ENCODE data around the gene CD38. TPM values are rescaled to one million over a fixed set of nuclear protein-coding genes. Genes with fewer than 3 reads are reported as not detected.

Gene CD38
- total RNA-seq, 2 donors from 2014 or later, result 0.78 to 2.6 TPM

DNA sequence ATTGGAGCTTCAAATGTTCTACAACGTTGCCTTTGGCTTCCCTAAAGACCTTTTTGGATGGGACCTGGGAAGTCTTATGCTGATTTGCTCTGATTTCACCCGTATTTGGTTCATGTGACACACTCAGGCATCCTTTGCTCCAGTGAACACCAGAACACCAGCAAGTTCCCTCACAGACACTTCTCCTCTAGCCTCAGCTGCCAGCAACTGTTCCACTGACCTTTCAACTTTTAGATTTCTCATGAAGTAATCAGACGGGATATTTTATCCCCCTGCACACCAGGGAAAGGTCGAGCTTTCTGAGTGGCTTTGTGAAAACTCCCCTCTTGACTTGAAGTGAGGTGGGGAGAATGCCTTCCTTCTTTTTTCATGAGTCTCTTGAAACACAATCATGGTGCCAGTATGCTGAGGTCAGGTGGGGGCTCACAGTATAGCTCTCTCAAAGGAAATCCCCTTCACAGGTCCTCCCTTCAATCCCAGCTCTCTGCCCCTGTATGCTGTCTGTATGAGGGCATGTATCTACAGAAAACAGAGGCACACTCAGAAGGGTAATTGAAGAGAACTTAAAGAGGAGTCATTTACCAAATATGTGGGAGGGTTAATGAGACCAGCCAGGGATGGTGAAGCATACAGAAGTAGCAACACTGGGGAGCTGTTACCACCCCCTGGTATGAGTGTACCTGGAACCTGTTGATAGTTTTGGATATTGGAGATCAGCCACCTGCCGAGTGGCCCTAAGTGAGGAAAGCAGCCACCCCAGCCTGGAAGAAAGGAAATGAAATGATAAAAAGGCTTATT lies 97.7 kb downstream of the CD38 start:
- Histone ChIP-seq H3K4me3 (no peak overlapping the region), H3K27me3 (no peaks in the 10 kb centered on the region), H3K9me3 (no peaks in the 10 kb centered on the region), H3K36me3 (replicated peaks in 1 of 2; ENCODE audit: insufficient read depth in 1 of 2, low read depth in 2 of 2) (no peaks in the 10 kb centered on the region), H3K27ac (no peak overlapping the region), H3K4me1 (no peaks in the 10 kb centered on the region)
- no peak for ATAC-seq
- intact Hi-C loops (cut with DNase I), result no loop called here
- WGBS, 2 donors, result 55 to 63% methylated on average over 5 of the region's 5 CpGs
- TF ChIP-seq, protein P1, sequence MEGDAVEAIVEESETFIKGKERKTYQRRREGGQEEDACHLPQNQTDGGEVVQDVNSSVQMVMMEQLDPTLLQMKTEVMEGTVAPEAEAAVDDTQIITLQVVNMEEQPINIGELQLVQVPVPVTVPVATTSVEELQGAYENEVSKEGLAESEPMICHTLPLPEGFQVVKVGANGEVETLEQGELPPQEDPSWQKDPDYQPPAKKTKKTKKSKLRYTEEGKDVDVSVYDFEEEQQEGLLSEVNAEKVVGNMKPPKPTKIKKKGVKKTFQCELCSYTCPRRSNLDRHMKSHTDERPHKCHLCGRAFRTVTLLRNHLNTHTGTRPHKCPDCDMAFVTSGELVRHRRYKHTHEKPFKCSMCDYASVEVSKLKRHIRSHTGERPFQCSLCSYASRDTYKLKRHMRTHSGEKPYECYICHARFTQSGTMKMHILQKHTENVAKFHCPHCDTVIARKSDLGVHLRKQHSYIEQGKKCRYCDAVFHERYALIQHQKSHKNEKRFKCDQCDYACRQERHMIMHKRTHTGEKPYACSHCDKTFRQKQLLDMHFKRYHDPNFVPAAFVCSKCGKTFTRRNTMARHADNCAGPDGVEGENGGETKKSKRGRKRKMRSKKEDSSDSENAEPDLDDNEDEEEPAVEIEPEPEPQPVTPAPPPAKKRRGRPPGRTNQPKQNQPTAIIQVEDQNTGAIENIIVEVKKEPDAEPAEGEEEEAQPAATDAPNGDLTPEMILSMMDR (IDR thresholded peaks at IDR 0.05), result no peak
- no peak for TF ChIP-seq POLR2A (IDR thresholded peaks at IDR 0.05)
- DNase-seq, result no peak

DNA sequence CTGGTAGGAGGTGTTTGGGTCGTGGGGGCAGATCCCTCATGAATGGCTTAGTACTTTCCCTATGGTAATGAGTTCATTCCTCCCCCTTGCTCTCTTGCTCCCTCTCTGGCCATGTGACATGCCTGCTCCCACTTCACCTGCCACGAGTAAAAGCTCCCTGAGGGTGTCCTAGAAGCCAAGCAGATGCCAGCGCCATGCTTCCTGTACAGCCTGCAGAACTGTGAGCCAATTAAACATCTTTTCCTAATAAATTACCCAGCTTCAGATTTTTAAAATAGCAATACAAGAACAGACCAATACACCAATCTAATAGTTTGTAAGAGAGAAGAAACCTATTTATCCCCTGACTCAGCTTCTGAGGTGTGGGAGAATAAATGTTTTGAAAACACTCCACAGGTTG lies 99.9 kb downstream of the CD38 start:
- Histone ChIP-seq H3K4me1 (no peaks in the 10 kb centered on the region), H3K27ac (no peak overlapping the region), H3K4me3 (no peak overlapping the region), H3K9me3 (no peaks in the 10 kb centered on the region), H3K27me3 (no peaks in the 10 kb centered on the region), H3K36me3 (replicated peaks in 1 of 2; ENCODE audit: insufficient read depth in 1 of 2, low read depth in 2 of 2) (no peaks in the 10 kb centered on the region)
- intact Hi-C loops (cut with DNase I), result no loop called here
- ATAC-seq (no peak), DNase-seq (no peak)
- no peak for TF ChIP-seq POLR2A (IDR thresholded peaks at IDR 0.05)
- TF ChIP-seq, protein P1 (IDR thresholded peaks at IDR 0.05), result no peak
- 83 to 84% methylated on average over 3 of the region's 3 CpGs for WGBS, 2 donors

DNA sequence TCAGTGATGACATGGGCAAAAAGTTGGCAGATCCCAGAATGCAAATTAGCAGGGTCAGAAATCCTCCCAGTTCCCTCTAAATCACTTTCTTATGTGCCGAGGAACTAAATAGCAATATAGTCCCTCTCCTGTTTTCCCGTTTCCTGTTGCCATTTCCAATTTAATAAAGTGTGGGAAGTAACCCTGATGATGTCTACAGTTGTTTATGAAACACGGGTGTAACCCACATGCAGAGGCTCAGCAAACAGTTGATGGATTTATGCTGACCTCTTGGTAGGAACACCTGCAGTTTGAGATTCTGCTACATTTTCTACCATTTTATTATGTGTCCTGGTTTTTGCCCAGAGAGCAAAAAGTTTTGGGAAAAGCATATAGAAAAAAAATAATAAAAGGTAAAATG lies 103.7 kb downstream of the CD38 start:
- intact Hi-C loops (cut with DNase I), result loop anchor here (10.0 kb wide), 1 partner anchor 383 kb away; no protein-coding TSS in a partner anchor
- DNase-seq, result no peak
- H3K36me3 ChIP-seq (replicated peaks in 1 of 2; ENCODE audit: insufficient read depth in 1 of 2, low read depth in 2 of 2), result no peaks in the 10 kb centered on the region
- ATAC-seq, result no peak
- no peak overlapping the region for H3K27ac ChIP-seq
- 38 to 41% methylated on average over 3 of the region's 3 CpGs for WGBS, 2 donors
- H3K9me3 ChIP-seq, result no peaks in the 10 kb centered on the region
- no peak overlapping the region for H3K4me3 ChIP-seq
- no peaks in the 10 kb centered on the region for H3K27me3 ChIP-seq
- TF ChIP-seq, protein P1 (IDR thresholded peaks at IDR 0.05), result no peak
- no peak for TF ChIP-seq POLR2A (IDR thresholded peaks at IDR 0.05)
- no peaks in the 10 kb centered on the region for H3K4me1 ChIP-seq

DNA sequence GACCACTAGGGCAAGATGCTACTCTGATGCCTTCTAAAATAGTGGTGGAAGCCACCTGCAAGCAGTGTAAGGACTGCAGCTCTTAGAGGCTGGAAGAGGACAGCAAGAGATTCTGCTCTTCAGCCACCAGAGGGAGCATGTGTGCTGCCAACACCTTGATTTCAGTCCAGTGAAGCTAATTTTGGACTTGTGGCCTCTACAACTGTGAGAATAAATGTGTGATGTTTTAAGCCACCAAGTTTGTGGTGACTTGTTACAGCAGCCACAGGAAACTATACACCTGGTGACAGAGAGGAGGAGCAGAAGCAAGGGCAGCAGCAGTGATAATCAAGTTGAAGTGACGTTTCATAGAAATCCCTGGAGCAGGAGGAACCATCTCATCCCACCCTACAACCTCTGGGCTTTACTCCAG lies 104.6 kb downstream of the CD38 start:
- Histone ChIP-seq H3K27ac (no peak overlapping the region), H3K9me3 (no peaks in the 10 kb centered on the region), H3K27me3 (no peaks in the 10 kb centered on the region), H3K4me1 (no peaks in the 10 kb centered on the region), H3K36me3 (replicated peaks in 1 of 2; ENCODE audit: insufficient read depth in 1 of 2, low read depth in 2 of 2) (no peaks in the 10 kb centered on the region), H3K4me3 (no peak overlapping the region)
- 95% methylated on average over 1 of the region's 1 CpG for WGBS, 2 donors
- intact Hi-C loops (cut with DNase I), result loop anchor here (10.0 kb wide), 1 partner anchor 382 kb away; no protein-coding TSS in a partner anchor
- TF ChIP-seq POLR2A (IDR thresholded peaks at IDR 0.05), result no peak
- TF ChIP-seq, protein P1 (IDR thresholded peaks at IDR 0.05), result peak; percentile 55 to 84 (median 79)
- peak; percentile 41 to 59 (median 52) for DNase-seq
- ATAC-seq, result peak; percentile 77

All from body of pancreas (tissue), 4 donors.